GM12891 (cell line): Measurements from ENCODE around the gene IFT80.

Source experiments
- POLR2A ChIP-seq: IDR thresholded peaks from 2 replicates; pipeline ENCODE4 v1.6.1; 2011; ENCODE audit warnings: low read depth, low read length, control low read depth
- POLR2AphosphoS5 ChIP-seq: IDR thresholded peaks from 2 replicates; pipeline ENCODE4 v1.6.1; 2011; ENCODE audit warnings: low read depth, low read length, control low read depth
- TAF1 ChIP-seq: IDR thresholded peaks from 2 replicates; pipeline ENCODE4 v1.6.1; 2011; ENCODE audit warnings: low read depth, low read length, control low read depth

DNA sequence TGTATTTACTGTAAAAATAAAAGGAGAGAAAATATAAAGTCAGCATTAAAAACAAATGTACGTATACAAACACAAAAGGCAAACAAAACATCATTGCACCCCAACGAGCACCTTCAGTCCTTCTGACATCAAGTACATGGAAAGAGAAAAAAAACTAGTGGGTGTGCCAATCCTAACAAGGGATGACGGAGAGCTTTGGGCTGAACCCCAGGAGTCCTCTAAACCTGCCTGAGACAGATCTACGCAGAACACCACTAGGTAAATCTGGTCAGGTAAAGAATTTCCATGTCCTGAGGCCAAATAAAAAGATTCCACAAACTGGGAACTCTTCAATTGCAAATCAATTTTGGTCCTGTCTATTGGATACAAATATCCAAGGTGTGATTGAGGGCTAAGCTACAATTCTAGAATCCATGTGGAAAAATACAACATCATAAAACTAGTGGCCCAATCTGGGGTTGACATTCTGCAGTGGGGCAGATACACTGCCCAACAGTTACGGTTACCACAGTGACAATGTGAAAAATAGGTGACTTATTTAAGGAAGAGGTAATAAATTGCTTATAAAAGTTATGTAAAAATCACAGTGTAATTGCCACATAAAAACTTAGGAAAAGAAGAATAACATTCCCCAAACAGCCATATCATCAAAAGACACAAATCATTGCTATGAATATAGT is 14.2 kb downstream of the IFT80 start:
- TF ChIP-seq POLR2A (no peak), POLR2AphosphoS5 (no peak), TAF1 (no peak)
